Adrenal gland (tissue), 5 donors: ENCODE results near the gene TENT4A.

ENCODE experiments used
- CTCF ChIP-seq, 6 experiments: fragments of 450-650 bp in 4 of 6; fragments of 200-600 bp in 2 of 6; sonication (generic) in 1 of 6; IDR thresholded peaks; 1 replicate in 5 of 6; 2 replicates in 1 of 6; pipeline versions ENCODE4 v1.5.1 to v1.8.0; 2016 to 2021; ENCODE audit warnings: antibody characterized with exemption in 6 of 6, mild to moderate bottlenecking in 2 of 6, moderate library complexity in 1 of 6
- POLR2A ChIP-seq, 2 donors: fragments of 450-650 bp; IDR thresholded peaks; one replicate each; pipeline ENCODE4 v1.6.1; 2017; ENCODE audit warnings: antibody characterized with exemption in 2 of 2, mild to moderate bottlenecking in 2 of 2, moderate library complexity in 1 of 2
- donor health status: DM: no; HTN: no; CAD: no.

- TF ChIP-seq CTCF (IDR thresholded peaks at IDR 0.05): no peak
- TF ChIP-seq POLR2A (IDR thresholded peaks at IDR 0.05): no peak
Observed at GRCh38 chr5:6704361-6704851, 8.8 kb upstream of the TENT4A start.
